K562 (cell line): ENCODE results near the gene ARL10. TPM values are rescaled to one million over a fixed set of nuclear protein-coding genes. Genes with fewer than 3 reads are reported as not detected.
A peak's percentile ranks its signal among the peaks of the same experiment; 100 is the strongest.

ENCODE experiments used
- CHD2 ChIP-seq: IDR thresholded peaks from 2 replicates; pipeline ENCODE4 v1.6.1; 2011; ENCODE audit warnings: low read depth, low read length
- ELF4 ChIP-seq: fragments of 450-650 bp; formaldehyde crosslinking; IDR thresholded peaks from 2 replicates; pipeline ENCODE4 v1.4.0; 2022; ENCODE audit warnings: missing genetic modification characterization
- HMG20B ChIP-seq: fragments of 250-450 bp; sonication (Bioruptor Pico); IDR thresholded peaks from 2 replicates; pipeline ENCODE4 v1.5.0; 2021; ENCODE audit warnings: mild to moderate bottlenecking
- ID3 ChIP-seq, 2 experiments: fragments of 250-450 bp in 1 of 2; fragments of 450-650 bp in 1 of 2; sonication (Bioruptor Pico) in 1 of 2; IDR thresholded peaks; 2 replicates each; pipeline versions ENCODE4 v1.6.1 to v1.8.0; 2016 to 2021; ENCODE audit warnings: mild to moderate bottlenecking in 2 of 2, moderate library complexity in 2 of 2, missing compliant biosample characterization in 1 of 2, missing genetic modification characterization in 1 of 2
- RERE ChIP-seq: sonication (generic); formaldehyde crosslinking; IDR thresholded peaks from 2 replicates; pipeline ENCODE4 v1.8.0; 2023; ENCODE audit warnings: missing genetic modification reagents, mild to moderate bottlenecking, borderline replicate concordance
- SETDB1 ChIP-seq: IDR thresholded peaks from one replicate; pipeline ENCODE4 v1.6.1; 2012; ENCODE audit warnings: low read length, control low read depth, inconsistent platforms
- XRCC5 ChIP-seq: fragments of 200-400 bp; formaldehyde crosslinking; IDR thresholded peaks from 2 replicates; pipeline ENCODE4 v1.6.1; 2017; ENCODE audit warnings: low read depth, mild to moderate bottlenecking, low read length
- ZBTB26 ChIP-seq: fragments of 450-650 bp; formaldehyde crosslinking; IDR thresholded peaks from 2 replicates; pipeline ENCODE4 v1.4.0; 2022; ENCODE audit warnings: missing genetic modification characterization
- ZNF175 ChIP-seq: fragments of 200-800 bp; sonication (Bioruptor generic); IDR thresholded peaks from 2 replicates; pipeline ENCODE4 v1.6.1; 2016; ENCODE audit warnings: low read depth, mild to moderate bottlenecking, missing genetic modification characterization, missing compliant biosample characterization
- ZNF318 ChIP-seq, 2 experiments: fragments of 450-650 bp; IDR thresholded peaks; 2 replicates each; pipeline ENCODE4 v1.6.1; 2016; ENCODE audit warnings: mild to moderate bottlenecking in 2 of 2, borderline replicate concordance in 1 of 2, low read depth in 1 of 2, moderate library complexity in 1 of 2
- polyA plus RNA-seq, 8 experiments: library from polyadenylated mRNA; depleted of rRNA in 4 of 8; stranded (reverse) in 5 of 8; unstranded in 3 of 8; fragments of >200 nt; fragmentation: Nextera tagmentation in 2 of 8; fragmentation: Illumina TruSeq in 1 of 8; extraction: Ambion mirVana in 2 of 8; extraction: Trizol in 1 of 8; gene quantifications; 2 replicates each; pipeline versions ENCODE4 v1.2.1 to v1.2.3, GENCODE V29; 2011 to 2014; ENCODE audit warnings: inconsistent platforms in 1 of 8, missing spikeins in 1 of 8
- total RNA-seq, 7 experiments: library from RNA; depleted of rRNA in 6 of 7; stranded (reverse); fragments of >200 nt in 6 of 7; fragmentation: Illumina TruSeq in 2 of 7; extraction: Trizol in 2 of 7; gene quantifications; 2 replicates each; pipeline versions ENCODE4 v1.2.1 to v1.2.3, GENCODE V29; 2011 to 2021; ENCODE audit warnings: low replicate concordance in 1 of 7

The ARL10 gene
- total and polyA plus RNA-seq, 9 of the 15 experiments (the other 6 are each of a cell fraction or from before 2014, with no cell fraction given) = under 0.01 to 0.40 (median 0.34) TPM; not detected in 3

GRCh38 chr5:176388444-176389134 lies 23.3 kb downstream of the ARL10 start, which contains the start of the genes HIGD2A and NOP16 (continued):
- TF ChIP-seq RERE (no peak), HMG20B (CRISPR knock-in tag) (no peak), ZNF318 (IDR thresholded peaks at IDR 0.05; ENCODE audit: borderline replicate concordance in 1 of 2, low read depth in 1 of 2) (peak in 1 of 2 experiments; percentile 73; a peak in 2 of 4 replicates), ZBTB26 (peak; percentile 89; the same call in 1 of the 2 replicates), ZNF175 (peak; percentile 38; the same call in 1 of the 2 replicates), ELF4 (CRISPR knock-in tag) (peak; percentile 75; the same call in 1 of the 2 replicates), XRCC5 (peak; percentile 75), CHD2 (peak; percentile 96), ID3 (CRISPR knock-in tag; IDR thresholded peaks at IDR 0.05) (no peak), ID3 (tag; IDR thresholded peaks at IDR 0.05) (peak; percentile 92), SETDB1 (no peak)
